Measurements from ENCODE around the gene CA10. TPM values are rescaled to one million over a fixed set of nuclear protein-coding genes. Genes with fewer than 3 reads are reported as not detected.

The CA10 gene
- total RNA-seq, 4 donors from 2014 or later = 0.96 to 4.1 (median 1.1) TPM; not detected in 1

DNA sequence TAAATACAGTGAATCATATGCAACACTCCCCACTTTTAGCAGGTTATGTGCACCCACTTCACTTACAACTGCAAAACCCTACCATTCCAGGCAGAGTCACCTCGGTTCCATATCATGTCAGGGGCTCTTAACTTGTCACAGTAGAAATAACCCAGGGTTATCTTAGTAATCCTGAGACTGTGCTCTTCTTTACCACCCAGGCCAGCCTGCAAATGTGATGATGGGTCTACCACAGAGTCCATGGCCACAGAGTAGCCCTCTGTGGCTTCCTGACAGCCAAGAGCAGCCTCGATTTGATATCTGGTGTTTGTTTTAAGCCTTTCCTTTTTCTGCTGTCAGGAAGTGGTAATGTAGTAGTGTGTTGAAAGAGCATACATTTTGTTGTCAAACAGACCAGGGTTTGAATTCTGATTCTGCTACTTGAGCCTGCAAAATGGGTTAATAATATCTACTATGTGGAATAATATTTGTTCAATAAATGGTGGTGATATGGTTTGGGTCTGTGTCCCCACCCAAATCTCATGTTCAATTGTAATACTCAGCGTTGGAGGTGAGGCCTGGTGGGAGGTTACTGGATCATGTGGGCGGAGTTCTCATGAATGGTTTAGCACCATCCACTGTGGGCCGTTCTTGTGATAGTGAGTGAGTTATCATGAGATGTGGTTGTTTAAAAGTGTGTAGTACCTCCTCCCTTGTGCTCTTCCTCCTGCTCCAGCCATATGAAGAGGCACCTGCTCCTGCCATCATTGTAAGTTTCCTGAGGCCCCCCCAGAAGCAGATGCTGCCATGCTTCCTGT lies 481.6 kb downstream of the CA10 start:
- Histone ChIP-seq H3K36me3 (no peaks in the 10 kb centered on the region), H3K9me3 (no peaks in the 10 kb centered on the region), H3K4me1 (no peaks in the 10 kb centered on the region), H3K27me3 (no peaks in the 10 kb centered on the region), H3K27ac (no peak overlapping the region), H3K4me3 (no peak overlapping the region)
- in situ Hi-C loops (cut with MboI; ENCODE audit: low pct_ligation_motif_present in 1 of 4, low pct_unique_long_range_greater_than_20kb in 1 of 4, low sequenced_read_pairs in 3 of 4) (no loop called here), intact Hi-C loops (cut with DNase I; ENCODE audit: low total_unique reads) (no loop called here)
- TF ChIP-seq POLR2AphosphoS5 (IDR thresholded peaks at IDR 0.05) = no peak
- no peak for TF ChIP-seq POLR2A (IDR thresholded peaks at IDR 0.05)
- TF ChIP-seq, protein P1, sequence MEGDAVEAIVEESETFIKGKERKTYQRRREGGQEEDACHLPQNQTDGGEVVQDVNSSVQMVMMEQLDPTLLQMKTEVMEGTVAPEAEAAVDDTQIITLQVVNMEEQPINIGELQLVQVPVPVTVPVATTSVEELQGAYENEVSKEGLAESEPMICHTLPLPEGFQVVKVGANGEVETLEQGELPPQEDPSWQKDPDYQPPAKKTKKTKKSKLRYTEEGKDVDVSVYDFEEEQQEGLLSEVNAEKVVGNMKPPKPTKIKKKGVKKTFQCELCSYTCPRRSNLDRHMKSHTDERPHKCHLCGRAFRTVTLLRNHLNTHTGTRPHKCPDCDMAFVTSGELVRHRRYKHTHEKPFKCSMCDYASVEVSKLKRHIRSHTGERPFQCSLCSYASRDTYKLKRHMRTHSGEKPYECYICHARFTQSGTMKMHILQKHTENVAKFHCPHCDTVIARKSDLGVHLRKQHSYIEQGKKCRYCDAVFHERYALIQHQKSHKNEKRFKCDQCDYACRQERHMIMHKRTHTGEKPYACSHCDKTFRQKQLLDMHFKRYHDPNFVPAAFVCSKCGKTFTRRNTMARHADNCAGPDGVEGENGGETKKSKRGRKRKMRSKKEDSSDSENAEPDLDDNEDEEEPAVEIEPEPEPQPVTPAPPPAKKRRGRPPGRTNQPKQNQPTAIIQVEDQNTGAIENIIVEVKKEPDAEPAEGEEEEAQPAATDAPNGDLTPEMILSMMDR (IDR thresholded peaks at IDR 0.05) = no peak
- TF ChIP-seq EP300 (IDR thresholded peaks at IDR 0.05; ENCODE audit: low read depth) = no peak
- 45 to 73% methylated on average over 4 to 5 of the region's 5 CpGs for whole genome bisulfite sequencing, 2 donors (ENCODE audit: low coverage in 1 of 2)
- no peak for DNase-seq

DNA sequence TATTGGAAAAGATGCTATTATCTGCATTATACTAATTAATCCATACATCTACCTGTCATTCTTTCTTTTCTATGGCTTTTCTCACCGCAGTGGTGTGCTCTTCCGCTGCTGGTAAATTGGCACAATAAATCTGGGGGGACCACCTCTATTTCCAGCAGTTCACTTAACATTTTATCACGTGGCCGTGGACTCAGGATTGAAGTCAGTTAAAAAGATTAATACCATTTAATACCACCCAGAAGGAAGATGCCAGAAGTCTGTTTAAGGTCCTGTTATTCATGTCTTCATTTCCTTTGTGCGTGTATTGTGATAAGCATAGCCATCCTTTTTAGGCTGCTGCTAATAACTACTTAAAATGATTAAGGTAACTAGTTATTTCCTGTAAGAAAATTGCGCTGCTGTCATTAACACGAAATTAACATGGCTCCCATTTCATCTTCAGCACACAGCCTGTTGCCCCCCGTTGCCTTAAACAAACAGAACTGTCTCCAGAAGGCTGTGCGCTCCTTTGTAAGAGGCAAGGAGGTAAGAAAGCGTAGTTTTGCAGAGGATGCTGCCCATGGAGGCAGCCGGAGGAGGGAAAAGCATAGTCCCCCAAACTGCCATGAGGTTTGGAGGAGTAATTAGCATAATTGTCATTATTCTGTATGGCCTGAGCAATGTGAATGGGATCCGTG lies 483.8 kb downstream of the CA10 start:
- Histone ChIP-seq H3K27me3 (no peaks in the 10 kb centered on the region), H3K4me1 (no peaks in the 10 kb centered on the region), H3K27ac (no peak overlapping the region), H3K36me3 (no peaks in the 10 kb centered on the region), H3K9me3 (no peaks in the 10 kb centered on the region), H3K4me3 (no peak overlapping the region)
- intact Hi-C loops (cut with DNase I; ENCODE audit: low total_unique reads) (no loop called here), in situ Hi-C loops (cut with MboI; ENCODE audit: low pct_ligation_motif_present in 1 of 4, low pct_unique_long_range_greater_than_20kb in 1 of 4, low sequenced_read_pairs in 3 of 4) (no loop called here)
- no peak for TF ChIP-seq EP300 (IDR thresholded peaks at IDR 0.05; ENCODE audit: low read depth)
- TF ChIP-seq POLR2AphosphoS5 (IDR thresholded peaks at IDR 0.05) = no peak
- TF ChIP-seq, protein P1 (IDR thresholded peaks at IDR 0.05) = no peak
- no peak for TF ChIP-seq POLR2A (IDR thresholded peaks at IDR 0.05)
- no peak for DNase-seq
- 61 to 70% methylated on average over 11 to 12 of the region's 12 CpGs for WGBS, 2 donors (ENCODE audit: low coverage in 1 of 2)

DNA sequence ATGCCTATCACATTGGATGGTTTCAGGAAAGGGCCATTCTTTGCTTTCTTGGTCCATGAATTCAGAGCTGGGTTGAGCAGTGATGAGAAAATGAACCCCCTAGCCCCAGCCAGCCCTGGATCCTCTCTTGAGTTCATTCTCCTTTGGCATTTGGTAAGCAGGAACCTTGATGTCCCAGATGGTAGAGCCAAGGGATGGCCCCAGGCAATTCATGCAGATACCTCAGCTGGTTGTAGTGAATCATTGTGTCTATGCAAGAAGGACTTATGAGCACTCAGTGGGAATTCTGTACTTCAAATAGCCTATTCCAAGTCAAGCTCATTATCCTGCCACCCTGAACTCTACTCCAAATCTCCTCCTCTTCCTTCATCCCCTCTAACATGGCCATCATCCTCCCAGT lies 485.4 kb downstream of the CA10 start:
- in situ Hi-C loops (cut with MboI; ENCODE audit: low pct_ligation_motif_present in 1 of 4, low pct_unique_long_range_greater_than_20kb in 1 of 4, low sequenced_read_pairs in 3 of 4) = no loop called here
- intact Hi-C loops (cut with DNase I; ENCODE audit: low total_unique reads) = no loop called here
- TF ChIP-seq, protein P1 (IDR thresholded peaks at IDR 0.05) = no peak
- TF ChIP-seq POLR2AphosphoS5 (IDR thresholded peaks at IDR 0.05) = no peak
- no peak for TF ChIP-seq POLR2A (IDR thresholded peaks at IDR 0.05)
- TF ChIP-seq EP300 (IDR thresholded peaks at IDR 0.05; ENCODE audit: low read depth) = no peak

DNA sequence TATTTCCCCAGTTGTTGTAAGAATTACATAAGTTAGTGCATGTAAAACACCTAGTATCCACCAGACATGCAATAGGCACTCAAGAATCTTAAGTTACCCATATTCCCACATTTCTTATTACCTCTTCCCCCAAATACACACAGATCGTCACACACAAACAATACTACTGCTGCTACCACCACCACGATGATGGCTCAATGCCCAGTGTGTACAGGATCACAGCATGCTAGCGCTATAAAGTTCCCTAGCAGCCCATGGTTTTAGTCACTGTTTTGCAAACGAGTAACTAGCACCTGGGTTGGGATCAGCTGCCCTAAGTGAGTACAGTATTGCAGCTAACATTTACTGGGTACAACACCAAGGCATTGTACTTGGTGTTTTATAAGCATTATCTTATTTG lies 486.4 kb downstream of the CA10 start:
- Histone ChIP-seq H3K4me3 (no peak overlapping the region), H3K36me3 (no peaks in the 10 kb centered on the region), H3K27me3 (no peaks in the 10 kb centered on the region), H3K27ac (no peak overlapping the region), H3K4me1 (no peaks in the 10 kb centered on the region), H3K9me3 (no peaks in the 10 kb centered on the region)
- TF ChIP-seq, protein P1 (IDR thresholded peaks at IDR 0.05) = no peak
- TF ChIP-seq POLR2AphosphoS5 (IDR thresholded peaks at IDR 0.05) (no peak), EP300 (IDR thresholded peaks at IDR 0.05; ENCODE audit: low read depth) (no peak), POLR2A (IDR thresholded peaks at IDR 0.05) (no peak)
- DNase-seq = peak; percentile 62
- in situ Hi-C loops (cut with MboI; ENCODE audit: low pct_ligation_motif_present in 1 of 4, low pct_unique_long_range_greater_than_20kb in 1 of 4, low sequenced_read_pairs in 3 of 4) = no loop called here
- WGBS, 2 donors (ENCODE audit: low coverage in 1 of 2) = 33 to 37% methylated on average over 4 of the region's 4 CpGs
- intact Hi-C loops (cut with DNase I; ENCODE audit: low total_unique reads) = no loop called here

More for the DNA sequence above, 485.4 kb downstream of the CA10 start:
- DNase-seq = no peak
- no peaks in the 10 kb centered on the region for H3K27me3 ChIP-seq
- H3K4me3 ChIP-seq = no peak overlapping the region
- no peak overlapping the region for H3K27ac ChIP-seq
- H3K4me1 ChIP-seq = no peaks in the 10 kb centered on the region
- no peaks in the 10 kb centered on the region for H3K36me3 ChIP-seq
- no peaks in the 10 kb centered on the region for H3K9me3 ChIP-seq

Measured in transverse colon (tissue), 4 donors.